ENCODE measurements around the gene ICE2. TPM values are rescaled to one million over a fixed set of nuclear protein-coding genes. Genes with fewer than 3 reads are reported as not detected.

Gene ICE2
- polyA plus RNA-seq, 1 of the 3 experiments (the other 2 are of a cell fraction) = 19.0 TPM

GRCh38 chr15:60520825-60521368 is 42.0 kb upstream of the ICE2 start:
- Histone ChIP-seq H3K9ac (no peak overlapping the region), H3K27ac (ENCODE audit: low read depth in 2 of 2, low read length in 1 of 2) (no peak overlapping the region), H3K9me2 (no peaks in the 10 kb centered on the region), H3K79me2 (ENCODE audit: insufficient read depth) (no peaks in the 10 kb centered on the region), H3K36me3 (replicated peaks in 1 of 2; ENCODE audit: control insufficient read depth in 1 of 2, insufficient read depth in 2 of 2, low read length in 1 of 2) (no peaks in the 10 kb centered on the region), H3K4me2 (no peak overlapping the region), H3K9me3 (no peaks in the 10 kb centered on the region), H3K4me3 (ENCODE audit: low read depth in 2 of 2, low read length in 1 of 2) (peak overlapping the region in 1 of 2 experiments; percentile 35; a peak in 1 of 4 replicates), H3F3A (replicated peaks; ENCODE audit: insufficient read depth) (peaks cover 9% of the 10 kb centered on the region), H2AFZ (ENCODE audit: low read depth) (no peak overlapping the region), H3K27me3 (ENCODE audit: insufficient read depth) (no peaks in the 10 kb centered on the region), H3K4me1 (ENCODE audit: control insufficient read depth in 1 of 2, insufficient read depth in 2 of 2, low read depth in 1 of 2, low read length in 1 of 2) (peaks cover 1 to 16% of the 10 kb centered on the region in 2 experiments; a peak in 3 of 4 replicates), H4K20me1 (ENCODE audit: insufficient read depth) (no peaks in the 10 kb centered on the region)
- CTCF ChIA-PET = interaction anchor here (0.6 to 7.4 kb wide), 66 partner anchors 8 to 1313 kb away, joined by 3 to 124 read pairs (median 4); partner anchors contain the start of gene ICE2
- DNase-seq = peak; percentile 54
- TF ChIP-seq CTCF (IDR thresholded peaks at IDR 0.05) (peak; percentile 97), RFX5 (IDR thresholded peaks at IDR 0.05; ENCODE audit: low read length) (no peak; the same call in 1 of the 2 replicates), FOXJ3 (CRISPR knock-in tag; IDR thresholded peaks at IDR 0.05) (no peak), IRF3 (IDR thresholded peaks at IDR 0.05; ENCODE audit: low read depth, low read length) (no peak), SMC3 (IDR thresholded peaks at IDR 0.05; ENCODE audit: low read depth, low read length) (peak; percentile 80), TAF1 (IDR thresholded peaks at IDR 0.05; ENCODE audit: borderline replicate concordance, low read depth, low read length) (no peak), YY1 (IDR thresholded peaks at IDR 0.05; ENCODE audit: low read depth) (peak; percentile 43; the same call in 1 of the 2 replicates), TCF12 (IDR thresholded peaks at IDR 0.05) (no peak), SIN3A (IDR thresholded peaks at IDR 0.05; ENCODE audit: borderline replicate concordance, low read depth, low read length) (no peak), RAD21 (IDR thresholded peaks at IDR 0.05; ENCODE audit: low read length) (peak; percentile 93), EP300 (IDR thresholded peaks at IDR 0.05; ENCODE audit: borderline replicate concordance in 1 of 2, low read depth in 1 of 2, low read length in 1 of 2) (no peak)
- 46% methylated on average over 8 of the region's 8 CpGs for WGBS (ENCODE audit: low lambda C conversion rate)
- POLR2A ChIA-PET = no interaction called here

- H3K4me2 ChIP-seq = peak overlapping the region; percentile 19; the same call in 1 of the 2 replicates
- CTCF ChIA-PET = interaction anchor here (0.7 to 7.4 kb wide), 62 partner anchors 9 to 1314 kb away, joined by 3 to 124 read pairs (median 4); partner anchors contain the start of gene ICE2
- H3K27me3 ChIP-seq (ENCODE audit: insufficient read depth) = no peaks in the 10 kb centered on the region
- no peaks in the 10 kb centered on the region for H4K20me1 ChIP-seq (ENCODE audit: insufficient read depth)
- H3K36me3 ChIP-seq (replicated peaks in 1 of 2; ENCODE audit: control insufficient read depth in 1 of 2, insufficient read depth in 2 of 2, low read length in 1 of 2) = no peaks in the 10 kb centered on the region
- no peak for DNase-seq
- TF ChIP-seq GATA2 (CRISPR knock-in tag; IDR thresholded peaks at IDR 0.05) (no peak), FOSL2 (IDR thresholded peaks at IDR 0.05; ENCODE audit: borderline replicate concordance, low read depth) (0 out of 2 replicates have a peak, but pooled peaks have one; percentile 2), YY1 (IDR thresholded peaks at IDR 0.05; ENCODE audit: low read depth) (no peak), SIN3A (IDR thresholded peaks at IDR 0.05; ENCODE audit: borderline replicate concordance, low read depth, low read length) (no peak), RAD21 (IDR thresholded peaks at IDR 0.05; ENCODE audit: low read length) (no peak)
- peaks cover 0 to 16% of the 10 kb centered on the region in 2 experiments; a peak in 2 of 4 replicates for H3K4me1 ChIP-seq (ENCODE audit: control insufficient read depth in 1 of 2, insufficient read depth in 2 of 2, low read depth in 1 of 2, low read length in 1 of 2)
- no peaks in the 10 kb centered on the region for H3K9me2 ChIP-seq
- 72% methylated on average over 6 of the region's 6 CpGs for WGBS (ENCODE audit: low lambda C conversion rate)
- H3K9ac ChIP-seq = no peak overlapping the region
- no peaks in the 10 kb centered on the region for H3K9me3 ChIP-seq
- POLR2A ChIA-PET = no interaction called here
- H3F3A ChIP-seq (replicated peaks; ENCODE audit: insufficient read depth) = peaks cover 9% of the 10 kb centered on the region
- no peaks in the 10 kb centered on the region for H3K79me2 ChIP-seq (ENCODE audit: insufficient read depth)
- H3K4me3 ChIP-seq (ENCODE audit: low read depth in 2 of 2, low read length in 1 of 2) = peak overlapping the region in 1 of 2 experiments; percentile 35; a peak in 1 of 4 replicates
- peak overlapping the region; percentile 27; the same call in 1 of the 2 replicates for H2AFZ ChIP-seq (ENCODE audit: low read depth)
- H3K27ac ChIP-seq (ENCODE audit: low read depth in 2 of 2, low read length in 1 of 2) = 0 out of 4 replicates have a peak overlapping the region, but pooled peaks of 1 of the 2 experiments have one; percentile 24
These were observed 41.3 kb upstream of the ICE2 start for GRCh38 chr15:60520013-60520824.
